Measurements from ENCODE around the gene CD83. TPM values are rescaled to one million over a fixed set of nuclear protein-coding genes. Genes with fewer than 3 reads are reported as not detected.

The CD83 gene
- total RNA-seq, 4 donors from 2014 or later: 0.82 to 4.8 (median 2.1) TPM

DNA sequence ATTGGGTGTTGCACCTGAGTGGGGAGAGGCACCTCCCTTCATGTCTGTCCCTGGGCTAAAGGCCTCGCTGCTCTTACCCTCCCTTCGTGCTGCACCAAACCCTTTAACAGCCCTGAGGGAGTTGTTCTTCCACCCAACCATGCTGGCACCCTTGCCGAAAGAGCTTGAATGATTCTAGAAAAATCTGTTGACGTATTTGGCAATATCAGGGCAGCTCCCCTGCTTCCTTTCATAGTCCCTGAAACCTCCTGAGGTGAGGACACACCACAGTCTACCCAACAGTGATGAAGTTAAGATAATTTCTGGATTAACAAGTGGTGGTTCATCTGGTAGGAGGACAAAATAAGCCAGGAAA is 15.3 kb downstream of the CD83 start:
- intact Hi-C loops (cut with DNase I; ENCODE audit: low total_unique reads) (no loop called here), in situ Hi-C loops (cut with MboI; ENCODE audit: low pct_ligation_motif_present in 1 of 4, low pct_unique_long_range_greater_than_20kb in 1 of 4, low sequenced_read_pairs in 3 of 4) (loop anchor here in 1 of 4 donors (25.0 kb wide), 1 partner anchor 221 kb away; the partner anchor contains the start of gene RNF182)
- WGBS, 2 donors (ENCODE audit: low coverage in 1 of 2): 29 to 95% methylated on average over 1 to 4 of the region's 4 CpGs
- Histone ChIP-seq H3K27ac (no peak overlapping the region), H3K4me1 (peaks cover 0 to 16% (median 3%) of the 10 kb centered on the region in 4 donors), H3K36me3 (no peaks in the 10 kb centered on the region), H3K4me3 (no peak overlapping the region), H3K9me3 (no peaks in the 10 kb centered on the region), H3K27me3 (no peaks in the 10 kb centered on the region)
- TF ChIP-seq, protein P1, sequence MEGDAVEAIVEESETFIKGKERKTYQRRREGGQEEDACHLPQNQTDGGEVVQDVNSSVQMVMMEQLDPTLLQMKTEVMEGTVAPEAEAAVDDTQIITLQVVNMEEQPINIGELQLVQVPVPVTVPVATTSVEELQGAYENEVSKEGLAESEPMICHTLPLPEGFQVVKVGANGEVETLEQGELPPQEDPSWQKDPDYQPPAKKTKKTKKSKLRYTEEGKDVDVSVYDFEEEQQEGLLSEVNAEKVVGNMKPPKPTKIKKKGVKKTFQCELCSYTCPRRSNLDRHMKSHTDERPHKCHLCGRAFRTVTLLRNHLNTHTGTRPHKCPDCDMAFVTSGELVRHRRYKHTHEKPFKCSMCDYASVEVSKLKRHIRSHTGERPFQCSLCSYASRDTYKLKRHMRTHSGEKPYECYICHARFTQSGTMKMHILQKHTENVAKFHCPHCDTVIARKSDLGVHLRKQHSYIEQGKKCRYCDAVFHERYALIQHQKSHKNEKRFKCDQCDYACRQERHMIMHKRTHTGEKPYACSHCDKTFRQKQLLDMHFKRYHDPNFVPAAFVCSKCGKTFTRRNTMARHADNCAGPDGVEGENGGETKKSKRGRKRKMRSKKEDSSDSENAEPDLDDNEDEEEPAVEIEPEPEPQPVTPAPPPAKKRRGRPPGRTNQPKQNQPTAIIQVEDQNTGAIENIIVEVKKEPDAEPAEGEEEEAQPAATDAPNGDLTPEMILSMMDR (IDR thresholded peaks at IDR 0.05): no peak
- no peak for TF ChIP-seq EP300 (IDR thresholded peaks at IDR 0.05; ENCODE audit: low read depth)
- no peak for TF ChIP-seq POLR2A (IDR thresholded peaks at IDR 0.05)
- TF ChIP-seq POLR2AphosphoS5 (IDR thresholded peaks at IDR 0.05): no peak
- no peak for DNase-seq

DNA sequence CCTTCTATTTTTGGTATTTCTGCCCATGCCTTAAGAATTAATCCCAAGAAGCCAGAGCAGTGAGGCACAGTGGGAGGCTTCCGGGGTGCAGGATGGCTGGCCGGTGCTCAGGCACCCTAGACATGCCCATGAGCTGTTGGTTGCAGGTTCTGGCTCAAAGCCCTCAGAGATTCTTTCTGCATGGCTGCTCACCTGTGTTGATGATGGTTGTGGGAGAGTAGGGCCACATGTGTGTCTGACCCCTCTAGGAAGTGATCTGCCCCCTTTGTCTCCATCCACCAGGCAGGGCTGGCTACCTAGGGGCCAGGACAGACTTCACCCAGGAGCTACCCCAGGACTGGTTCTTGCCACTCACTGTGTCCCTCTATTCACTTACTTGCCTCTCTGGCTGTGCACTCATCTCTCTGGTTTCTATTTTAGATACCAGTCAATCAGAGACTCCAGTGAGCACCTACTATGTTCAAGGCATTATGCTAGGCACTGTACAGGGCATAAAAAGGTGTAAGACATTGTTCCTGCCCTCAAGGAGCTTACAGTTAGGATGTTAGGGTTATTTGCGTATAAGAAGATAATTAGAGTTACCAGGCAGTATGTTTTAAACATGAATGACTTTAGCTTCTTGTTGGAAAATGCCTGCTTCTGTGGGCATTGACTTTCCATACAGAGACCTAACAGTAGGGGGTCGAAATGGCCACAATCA is 16.8 kb downstream of the CD83 start:
- no peak for DNase-seq
- in situ Hi-C loops (cut with MboI; ENCODE audit: low pct_ligation_motif_present in 1 of 4, low pct_unique_long_range_greater_than_20kb in 1 of 4, low sequenced_read_pairs in 3 of 4): loop anchor here in 1 of 4 donors (25.0 kb wide), 1 partner anchor 222 kb away; the partner anchor contains the start of gene RNF182
- Histone ChIP-seq H3K27me3 (no peaks in the 10 kb centered on the region), H3K36me3 (no peaks in the 10 kb centered on the region), H3K9me3 (no peaks in the 10 kb centered on the region), H3K27ac (no peak overlapping the region), H3K4me3 (no peak overlapping the region), H3K4me1 (peaks cover 0 to 5% (median 0%) of the 10 kb centered on the region in 4 donors)
- WGBS, 2 donors (ENCODE audit: low coverage in 1 of 2): 87 to 100% methylated on average over 2 to 4 of the region's 4 CpGs
- TF ChIP-seq EP300 (IDR thresholded peaks at IDR 0.05; ENCODE audit: low read depth) (no peak), POLR2A (IDR thresholded peaks at IDR 0.05) (no peak), POLR2AphosphoS5 (IDR thresholded peaks at IDR 0.05) (no peak)
- TF ChIP-seq, protein P1 (IDR thresholded peaks at IDR 0.05): no peak
- intact Hi-C loops (cut with DNase I; ENCODE audit: low total_unique reads): no loop called here

DNA sequence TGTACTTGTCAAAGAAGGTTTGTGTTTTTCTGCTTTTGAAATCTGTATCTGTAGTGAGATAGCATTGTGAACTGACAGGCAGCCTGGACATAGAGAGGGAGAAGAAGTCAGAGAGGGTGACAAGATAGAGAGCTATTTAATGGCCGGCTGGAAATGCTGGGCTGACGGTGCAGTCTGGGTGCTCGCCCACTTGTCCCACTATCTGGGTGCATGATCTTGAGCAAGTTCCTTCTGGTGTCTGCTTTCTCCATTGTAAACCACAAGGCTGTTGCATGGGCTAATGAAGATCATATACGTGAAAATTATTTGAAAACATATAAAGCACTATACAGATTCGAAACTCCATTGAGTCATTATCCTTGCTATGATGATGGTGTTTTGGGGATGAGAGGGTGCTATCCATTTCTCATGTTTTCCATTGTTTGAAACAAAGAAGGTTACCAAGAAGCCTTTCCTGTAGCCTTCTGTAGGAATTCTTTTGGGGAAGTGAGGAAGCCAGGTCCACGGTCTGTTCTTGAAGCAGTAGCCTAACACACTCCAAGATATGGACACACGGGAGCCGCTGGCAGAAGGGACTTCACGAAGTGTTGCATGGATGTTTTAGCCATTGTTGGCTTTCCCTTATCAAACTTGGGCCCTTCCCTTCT is 18.4 kb downstream of the CD83 start:
- in situ Hi-C loops (cut with MboI; ENCODE audit: low pct_ligation_motif_present in 1 of 4, low pct_unique_long_range_greater_than_20kb in 1 of 4, low sequenced_read_pairs in 3 of 4): loop anchor here in 1 of 4 donors (25.0 kb wide), 1 partner anchor 224 kb away; the partner anchor contains the start of gene RNF182
- no peaks in the 10 kb centered on the region for H3K36me3 ChIP-seq

DNA sequence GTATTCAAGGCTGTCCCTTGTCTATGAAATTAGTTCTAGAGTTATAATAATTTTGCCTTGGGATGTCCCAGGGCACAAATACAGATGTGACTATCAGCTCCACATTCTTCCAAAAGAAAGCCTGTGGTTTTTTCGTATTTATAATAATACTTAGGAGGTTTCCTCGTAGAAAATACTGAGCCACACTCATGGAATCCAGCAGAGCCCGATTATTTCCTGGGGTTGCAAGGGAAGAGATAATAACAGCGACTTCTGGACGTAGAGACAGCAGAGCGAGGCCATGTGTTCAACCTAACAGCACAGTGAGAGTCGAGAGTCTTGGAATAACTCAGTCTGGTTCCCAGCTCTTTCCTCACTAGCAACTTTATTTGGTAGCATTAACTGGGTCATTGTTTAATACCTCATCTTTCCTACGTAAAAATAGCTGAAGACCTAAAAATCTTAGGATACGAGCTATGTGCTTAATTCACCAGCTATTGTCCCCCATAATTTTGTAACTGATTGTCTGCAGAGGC is 21.2 kb downstream of the CD83 start:
- no peaks in the 10 kb centered on the region for H3K36me3 ChIP-seq
- H3K4me1 ChIP-seq: no peaks in the 10 kb centered on the region
- H3K9me3 ChIP-seq: no peaks in the 10 kb centered on the region
- no peak for TF ChIP-seq POLR2AphosphoS5 (IDR thresholded peaks at IDR 0.05)
- TF ChIP-seq, protein P1 (IDR thresholded peaks at IDR 0.05): no peak
- intact Hi-C loops (cut with DNase I; ENCODE audit: low total_unique reads): no loop called here
- in situ Hi-C loops (cut with MboI; ENCODE audit: low pct_ligation_motif_present in 1 of 4, low pct_unique_long_range_greater_than_20kb in 1 of 4, low sequenced_read_pairs in 3 of 4): loop anchor here in 1 of 4 donors (25.0 kb wide), 1 partner anchor 226 kb away; the partner anchor contains the start of gene RNF182
- WGBS, 2 donors (ENCODE audit: low coverage in 1 of 2): 87 to 89% methylated on average over 2 to 9 of the region's 9 CpGs
- no peak overlapping the region for H3K4me3 ChIP-seq
- DNase-seq: no peak
- H3K27ac ChIP-seq: no peak overlapping the region
- H3K27me3 ChIP-seq: no peaks in the 10 kb centered on the region

More for the DNA sequence above, 18.4 kb downstream of the CD83 start:
- Histone ChIP-seq H3K4me1 (no peaks in the 10 kb centered on the region), H3K4me3 (no peak overlapping the region), H3K9me3 (no peaks in the 10 kb centered on the region), H3K27me3 (no peaks in the 10 kb centered on the region), H3K27ac (no peak overlapping the region)
- intact Hi-C loops (cut with DNase I; ENCODE audit: low total_unique reads): no loop called here
- WGBS, 2 donors (ENCODE audit: low coverage in 1 of 2): 87 to 90% methylated on average over 5 to 9 of the region's 9 CpGs
- TF ChIP-seq POLR2AphosphoS5 (IDR thresholded peaks at IDR 0.05): no peak
- TF ChIP-seq EP300 (IDR thresholded peaks at IDR 0.05; ENCODE audit: low read depth): no peak
- TF ChIP-seq, protein P1 (IDR thresholded peaks at IDR 0.05): no peak
- DNase-seq: no peak
